ENCODE results near the gene METTL13. TPM values are rescaled to one million over a fixed set of nuclear protein-coding genes. Genes with fewer than 3 reads are reported as not detected.

The METTL13 gene
- total and polyA plus RNA-seq, 2 experiments from 2014 or later: 18.8 to 22.0 TPM

DNA sequence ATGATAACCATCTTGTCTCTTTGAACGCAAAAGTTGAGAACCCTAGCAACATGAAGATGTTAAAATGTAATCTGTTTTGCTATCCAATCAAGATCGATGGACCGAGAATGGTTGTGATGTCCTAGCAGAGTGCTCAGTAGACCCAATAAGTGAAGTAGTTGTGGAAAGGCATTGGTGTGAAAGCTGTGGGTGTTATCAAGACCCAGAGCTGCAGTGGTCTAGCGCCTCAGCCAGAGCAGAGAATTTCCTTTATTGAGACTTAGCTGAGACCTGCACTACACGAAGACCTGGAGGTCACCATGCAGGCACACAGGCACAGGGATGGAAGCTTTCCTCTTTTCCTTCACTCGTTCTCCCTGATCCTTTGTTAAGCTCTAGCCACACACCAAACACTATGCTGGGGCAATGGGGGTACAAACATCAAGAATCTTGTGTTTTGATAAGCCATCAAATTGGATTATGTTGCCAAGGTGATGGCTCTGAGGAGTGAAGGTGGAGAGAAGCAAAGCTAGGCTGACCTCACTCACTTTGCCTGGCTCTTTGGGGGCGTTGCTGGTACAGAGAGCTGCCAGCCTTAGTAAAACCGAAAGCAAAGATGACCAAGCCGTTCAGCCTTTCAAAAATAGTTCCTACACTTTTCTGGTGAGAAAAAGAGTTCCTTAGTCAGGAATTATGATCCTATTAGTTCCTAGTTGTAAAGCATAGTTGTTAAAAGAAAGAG lies 24.1 kb downstream of the METTL13 start:
- peak; percentile 72 for DNase-seq
- no peaks in the 10 kb centered on the region for H3K79me2 ChIP-seq (ENCODE audit: insufficient read depth)
- in situ Hi-C loops (cut with MboI): loop anchor here (25.0 kb wide), 1 partner anchor 607 kb away; the partner anchor contains the start of gene C1orf105
- peaks cover 15% of the 10 kb centered on the region for H3K4me1 ChIP-seq (ENCODE audit: insufficient read depth)
- no peaks in the 10 kb centered on the region for H3K36me3 ChIP-seq (ENCODE audit: low read depth)
- H3K9ac ChIP-seq: peak overlapping the region; percentile 36
- WGBS, 2 experiments (ENCODE audit: low coverage in 1 of 2, low lambda C conversion rate in 2 of 2, missing lambda C conversion rate in 2 of 2): 53 to 54% methylated on average over 9 of the region's 9 CpGs
- H4K20me1 ChIP-seq (ENCODE audit: insufficient read depth): no peaks in the 10 kb centered on the region
- peaks cover 11% of the 10 kb centered on the region; the same call in 1 of the 2 replicates for H3F3A ChIP-seq (ENCODE audit: insufficient read depth)
- H3K9me2 ChIP-seq (ENCODE audit: insufficient read depth): no peaks in the 10 kb centered on the region
- no peak overlapping the region for H3K27ac ChIP-seq
- no peaks in the 10 kb centered on the region for H3K9me3 ChIP-seq (ENCODE audit: low read depth)
- peak overlapping the region; percentile 45 for H3K4me3 ChIP-seq
- peak overlapping the region; percentile 58 for H3K4me2 ChIP-seq (ENCODE audit: unreplicated experiment)
- no peaks in the 10 kb centered on the region for H3K27me3 ChIP-seq (replicated peaks; ENCODE audit: insufficient read depth)
- TF ChIP-seq EZH2phosphoT487 (IDR thresholded peaks at IDR 0.05; ENCODE audit: insufficient read depth, low read depth): no peak
- no peak for TF ChIP-seq EZH2 (IDR thresholded peaks at IDR 0.05; ENCODE audit: insufficient read depth, poor library complexity, severe bottlenecking)
- peak overlapping the region; percentile 73 for H2AFZ ChIP-seq

DNA sequence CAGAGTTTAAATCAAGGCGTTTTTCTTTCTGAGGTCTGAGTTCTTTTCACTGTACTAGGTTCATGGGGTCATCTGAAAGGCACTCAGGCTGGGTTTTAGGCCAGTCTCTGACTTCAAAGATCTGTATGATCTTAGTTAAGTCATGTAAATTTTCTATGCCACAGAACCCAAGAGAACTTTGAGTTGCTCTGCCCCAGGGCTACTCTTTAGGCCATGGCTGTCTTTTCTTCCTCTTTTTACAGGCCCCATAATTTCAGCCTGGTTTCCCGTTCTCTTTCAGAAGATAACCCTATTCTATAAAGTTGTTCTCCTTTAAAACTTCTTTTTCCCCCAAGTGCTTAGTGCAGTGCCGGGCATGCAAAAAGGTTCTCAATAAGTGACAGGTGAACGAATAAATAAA lies 26.1 kb downstream of the METTL13 start:
- no peak overlapping the region for H3K27ac ChIP-seq
- peaks cover 6% of the 10 kb centered on the region; the same call in 1 of the 2 replicates for H3F3A ChIP-seq (ENCODE audit: insufficient read depth)
- H3K36me3 ChIP-seq (ENCODE audit: low read depth): no peaks in the 10 kb centered on the region
- no peak for DNase-seq
- H3K27me3 ChIP-seq (replicated peaks; ENCODE audit: insufficient read depth): no peaks in the 10 kb centered on the region
- H4K20me1 ChIP-seq (ENCODE audit: insufficient read depth): no peaks in the 10 kb centered on the region
- H3K4me1 ChIP-seq (ENCODE audit: insufficient read depth): peaks cover 9% of the 10 kb centered on the region
- no peaks in the 10 kb centered on the region for H3K79me2 ChIP-seq (ENCODE audit: insufficient read depth)
- no peaks in the 10 kb centered on the region for H3K9me2 ChIP-seq (ENCODE audit: insufficient read depth)
- no peak for TF ChIP-seq EZH2phosphoT487 (IDR thresholded peaks at IDR 0.05; ENCODE audit: insufficient read depth, low read depth)
- H3K9me3 ChIP-seq (ENCODE audit: low read depth): no peaks in the 10 kb centered on the region
- H3K4me3 ChIP-seq: no peak overlapping the region
- 76 to 79% methylated on average over 4 of the region's 4 CpGs for WGBS, 2 experiments (ENCODE audit: low coverage in 1 of 2, low lambda C conversion rate in 2 of 2, missing lambda C conversion rate in 2 of 2)
- H3K9ac ChIP-seq: no peak overlapping the region
- no peak overlapping the region for H3K4me2 ChIP-seq (ENCODE audit: unreplicated experiment)
- no peak overlapping the region for H2AFZ ChIP-seq
- in situ Hi-C loops (cut with MboI): loop anchor here (25.0 kb wide), 1 partner anchor 605 kb away; the partner anchor contains the start of gene C1orf105

DNA sequence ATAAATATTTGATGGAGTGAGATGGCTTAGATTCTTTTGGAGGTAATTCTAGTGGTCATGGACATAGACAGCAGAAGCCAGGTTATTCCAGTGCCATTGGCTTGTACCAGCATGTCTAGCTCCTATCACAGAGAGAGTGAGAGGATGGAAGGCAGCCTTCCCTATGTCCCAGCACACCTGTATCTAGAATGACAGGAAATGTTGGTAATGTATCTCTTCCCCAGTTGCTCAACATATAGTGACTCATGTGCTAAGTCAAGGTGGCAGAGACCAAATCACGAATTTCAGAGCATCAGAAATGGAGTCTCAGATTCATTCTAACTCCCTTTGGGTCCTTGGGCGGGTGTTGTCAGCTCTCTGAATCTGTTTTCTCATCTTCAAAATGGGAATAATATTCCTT lies 28.4 kb downstream of the METTL13 start:
- no peak overlapping the region for H3K9ac ChIP-seq
- no peaks in the 10 kb centered on the region for H3K27me3 ChIP-seq (replicated peaks; ENCODE audit: insufficient read depth)
- H4K20me1 ChIP-seq (ENCODE audit: insufficient read depth): no peaks in the 10 kb centered on the region
- H3K4me3 ChIP-seq: no peak overlapping the region
- in situ Hi-C loops (cut with MboI): loop anchor here (5.0 to 25.0 kb wide), 2 partner anchors 172 to 602 kb away; partner anchors contain the start of gene C1orf105
- no peak overlapping the region for H2AFZ ChIP-seq
- H3K27ac ChIP-seq: no peak overlapping the region
- H3F3A ChIP-seq (ENCODE audit: insufficient read depth): peaks cover 3% of the 10 kb centered on the region; the same call in 1 of the 2 replicates
- H3K4me2 ChIP-seq (ENCODE audit: unreplicated experiment): no peak overlapping the region
- H3K9me2 ChIP-seq (ENCODE audit: insufficient read depth): no peaks in the 10 kb centered on the region
- H3K4me1 ChIP-seq (ENCODE audit: insufficient read depth): 0 out of 2 replicates have a peak, but pooled peaks cover 3% of the 10 kb centered on the region
- no peaks in the 10 kb centered on the region for H3K79me2 ChIP-seq (ENCODE audit: insufficient read depth)
- no peaks in the 10 kb centered on the region for H3K36me3 ChIP-seq (ENCODE audit: low read depth)
- no peaks in the 10 kb centered on the region for H3K9me3 ChIP-seq (ENCODE audit: low read depth)
- TF ChIP-seq EZH2phosphoT487 (IDR thresholded peaks at IDR 0.05; ENCODE audit: insufficient read depth, low read depth): no peak
- TF ChIP-seq EZH2 (IDR thresholded peaks at IDR 0.05; ENCODE audit: insufficient read depth, poor library complexity, severe bottlenecking): no peak
- 79 to 92% methylated on average over 2 of the region's 2 CpGs for WGBS, 2 experiments (ENCODE audit: low coverage in 1 of 2, low lambda C conversion rate in 2 of 2, missing lambda C conversion rate in 2 of 2)
- DNase-seq: no peak

DNA sequence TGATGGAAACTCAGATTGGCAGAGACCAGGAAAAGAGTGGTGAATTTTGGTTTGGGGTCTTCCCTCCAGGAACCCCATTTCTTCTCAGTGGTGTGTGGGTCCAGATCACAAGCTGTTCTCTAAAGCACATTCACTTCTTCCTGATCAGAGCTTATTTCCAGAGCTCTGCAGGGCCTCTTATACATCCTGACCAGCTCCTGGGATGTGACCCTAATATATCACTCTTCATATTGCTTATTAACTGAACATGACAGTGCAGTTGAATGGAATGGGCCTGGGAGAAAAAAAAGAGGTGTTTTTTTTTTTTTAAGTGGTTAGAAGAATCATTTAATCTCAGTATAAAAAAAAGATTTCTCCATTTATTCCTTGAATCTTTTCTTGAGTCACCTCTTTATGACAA lies 30.2 kb downstream of the METTL13 start:
- no peaks in the 10 kb centered on the region for H3K9me3 ChIP-seq (ENCODE audit: low read depth)
- TF ChIP-seq EZH2 (IDR thresholded peaks at IDR 0.05; ENCODE audit: insufficient read depth, poor library complexity, severe bottlenecking) (no peak), EZH2phosphoT487 (IDR thresholded peaks at IDR 0.05; ENCODE audit: insufficient read depth, low read depth) (no peak)
- H3K36me3 ChIP-seq (ENCODE audit: low read depth): no peaks in the 10 kb centered on the region
- in situ Hi-C loops (cut with MboI): loop anchor here (5.0 to 25.0 kb wide), 2 partner anchors 171 to 601 kb away; partner anchors contain the start of gene C1orf105
- H3K4me2 ChIP-seq (ENCODE audit: unreplicated experiment): no peak overlapping the region
- peaks cover 9% of the 10 kb centered on the region; the same call in 1 of the 2 replicates for H3F3A ChIP-seq (ENCODE audit: insufficient read depth)
- H3K9ac ChIP-seq: no peak overlapping the region
- no peak overlapping the region for H3K4me3 ChIP-seq
- DNase-seq: no peak
- 0 out of 2 replicates have a peak, but pooled peaks cover 7% of the 10 kb centered on the region for H3K4me1 ChIP-seq (ENCODE audit: insufficient read depth)
- H3K27me3 ChIP-seq (replicated peaks; ENCODE audit: insufficient read depth): no peaks in the 10 kb centered on the region
- H3K79me2 ChIP-seq (ENCODE audit: insufficient read depth): no peaks in the 10 kb centered on the region
- no peaks in the 10 kb centered on the region for H4K20me1 ChIP-seq (ENCODE audit: insufficient read depth)
- no peaks in the 10 kb centered on the region for H3K9me2 ChIP-seq (ENCODE audit: insufficient read depth)
- no peak overlapping the region for H3K27ac ChIP-seq
- no peak overlapping the region for H2AFZ ChIP-seq

Measured in GM23248 (cell line).